GM18505 (cell line): Measurements from ENCODE around the gene P2RX1.

Experiments used
- ATAC-seq: cut with Tn5 transposase; IDR thresholded peaks from one replicate; pipeline ENCODE4 v1.9.1; 2021; ENCODE audit not compliant: unreplicated experiment
- POLR2A ChIP-seq: IDR thresholded peaks from 4 replicates; pipeline ENCODE4 v1.6.1; 2011; ENCODE audit warnings: borderline replicate concordance; ENCODE audit not compliant: insufficient read depth, insufficient read length; ENCODE audit errors: extremely low read depth

The P2RX1 gene

GRCh38 chr17:3889325-3890012 is 26.8 kb downstream of the P2RX1 start:
- no peak for TF ChIP-seq POLR2A
- no peak for ATAC-seq

GRCh38 chr17:3888343-3889171 is 27.7 kb downstream of the P2RX1 start:
- ATAC-seq: no peak
- no peak for TF ChIP-seq POLR2A

GRCh38 chr17:3887804-3888203 is 28.5 kb downstream of the P2RX1 start:
- no peak for TF ChIP-seq POLR2A
- no peak for ATAC-seq

GRCh38 chr17:3887394-3887793 is 28.9 kb downstream of the P2RX1 start:
- no peak for ATAC-seq
- TF ChIP-seq POLR2A: no peak

- ATAC-seq: no peak
- no peak for TF ChIP-seq POLR2A
Measured at GRCh38 chr17:3886776-3887175, 29.5 kb downstream of the P2RX1 start.

- no peak for TF ChIP-seq POLR2A
- ATAC-seq: no peak
Measured at GRCh38 chr17:3885970-3886369, 30.3 kb downstream of the P2RX1 start.

GRCh38 chr17:3885271-3885670 is 31.0 kb downstream of the P2RX1 start:
- ATAC-seq: no peak
- no peak for TF ChIP-seq POLR2A

- TF ChIP-seq POLR2A: no peak
- ATAC-seq: no peak
Measured at GRCh38 chr17:3884188-3884587, 32.1 kb downstream of the P2RX1 start.

- ATAC-seq: no peak
- TF ChIP-seq POLR2A: no peak
Measured at GRCh38 chr17:3882276-3882675, 34.0 kb downstream of the P2RX1 start.

- TF ChIP-seq POLR2A: no peak
- no peak for ATAC-seq
Measured at GRCh38 chr17:3880983-3881382, 35.3 kb downstream of the P2RX1 start.

- ATAC-seq: no peak
- no peak for TF ChIP-seq POLR2A
Measured at GRCh38 chr17:3879591-3880417, 36.5 kb downstream of the P2RX1 start.

- no peak for ATAC-seq
- TF ChIP-seq POLR2A: no peak
Measured at GRCh38 chr17:3879186-3879585, 37.1 kb downstream of the P2RX1 start.

- no peak for ATAC-seq
- no peak for TF ChIP-seq POLR2A
Measured at GRCh38 chr17:3877220-3877619, 39.0 kb downstream of the P2RX1 start.

GRCh38 chr17:3875317-3875716 is 40.9 kb downstream of the P2RX1 start:
- ATAC-seq: no peak
- no peak for TF ChIP-seq POLR2A

GRCh38 chr17:3873862-3874261 is 42.4 kb downstream of the P2RX1 start:
- ATAC-seq: no peak
- no peak for TF ChIP-seq POLR2A
